Gastroesophageal sphincter (tissue), 3 donors: Measurements from ENCODE around the gene F2RL3.

Experiments used
- CTCF ChIP-seq, 4 experiments: fragments of 200-600 bp in 2 of 4; fragments of 450-650 bp in 2 of 4; sonication (generic) in 1 of 4; IDR thresholded peaks; one replicate each; pipeline ENCODE4 v1.5.1; 2017 to 2019; ENCODE audit warnings: antibody characterized with exemption in 4 of 4, mild to moderate bottlenecking in 2 of 4, moderate library complexity in 2 of 4
- POLR2A ChIP-seq, 2 donors: fragments of 450-650 bp; IDR thresholded peaks; one replicate each; pipeline ENCODE4 v1.6.1; 2017; ENCODE audit warnings: antibody characterized with exemption in 2 of 2, mild to moderate bottlenecking in 2 of 2, moderate library complexity in 1 of 2

GRCh38 chr19:16892436-16892835 is 3.6 kb downstream of the F2RL3 start:
- TF ChIP-seq CTCF (IDR thresholded peaks at IDR 0.05) (no peak), POLR2A (IDR thresholded peaks at IDR 0.05) (no peak)
